Endothelial cell (in vitro differentiated cells): Measurements from ENCODE around the gene MACO1. TPM values are rescaled to one million over a fixed set of nuclear protein-coding genes. Genes with fewer than 3 reads are reported as not detected.

Source experiments
- DNase-seq: peaks from one replicate; pipeline ENCODE4 v3.0.0; 2021; ENCODE audit warnings: low spot score
- H3K27ac Mint-ChIP-seq: one replicate; pipeline ENCODE4 v1.8.0; 2021; ENCODE audit warnings: mixed read lengths, inconsistent platforms; ENCODE audit not compliant: unreplicated experiment
- H3K27me3 Mint-ChIP-seq: one replicate; pipeline ENCODE4 v1.8.0; 2021; ENCODE audit warnings: mild to moderate bottlenecking, moderate library complexity, mixed read lengths, inconsistent platforms; ENCODE audit not compliant: unreplicated experiment
- H3K36me3 Mint-ChIP-seq: one replicate; pipeline ENCODE4 v1.8.0; 2021; ENCODE audit warnings: mild to moderate bottlenecking, low read depth, mixed read lengths, inconsistent platforms; ENCODE audit not compliant: unreplicated experiment
- H3K4me1 Mint-ChIP-seq: one replicate; pipeline ENCODE4 v1.8.0; 2021; ENCODE audit warnings: mild to moderate bottlenecking, mixed read lengths, inconsistent platforms; ENCODE audit not compliant: unreplicated experiment
- H3K4me3 Mint-ChIP-seq: one replicate; pipeline ENCODE4 v1.8.0; 2021; ENCODE audit warnings: mild to moderate bottlenecking, mixed read lengths, inconsistent platforms; ENCODE audit not compliant: unreplicated experiment
- H3K9me3 Mint-ChIP-seq: one replicate; pipeline ENCODE4 v1.8.0; 2021; ENCODE audit warnings: mixed read lengths, inconsistent platforms; ENCODE audit not compliant: unreplicated experiment
- total RNA-seq: library from RNA; stranded (reverse); fragmentation: NEBNext Ultra II Directional; extraction: Animal tissue kit (Norgen Biotek cat#: 25700); gene quantifications from one replicate; pipeline ENCODE4 v1.2.1, GENCODE V29; 2021; ENCODE audit not compliant: unreplicated experiment
- TF ChIP-seq, protein P1 (sequence below): fragments of 200-600 bp; sonication (generic); IDR thresholded peaks from one replicate; pipeline ENCODE4 v1.5.0; 2021; ENCODE audit warnings: antibody characterized with exemption; ENCODE audit not compliant: unreplicated experiment

Gene MACO1
- total RNA-seq, 1 donor from 2014 or later: 35.9 TPM

DNA sequence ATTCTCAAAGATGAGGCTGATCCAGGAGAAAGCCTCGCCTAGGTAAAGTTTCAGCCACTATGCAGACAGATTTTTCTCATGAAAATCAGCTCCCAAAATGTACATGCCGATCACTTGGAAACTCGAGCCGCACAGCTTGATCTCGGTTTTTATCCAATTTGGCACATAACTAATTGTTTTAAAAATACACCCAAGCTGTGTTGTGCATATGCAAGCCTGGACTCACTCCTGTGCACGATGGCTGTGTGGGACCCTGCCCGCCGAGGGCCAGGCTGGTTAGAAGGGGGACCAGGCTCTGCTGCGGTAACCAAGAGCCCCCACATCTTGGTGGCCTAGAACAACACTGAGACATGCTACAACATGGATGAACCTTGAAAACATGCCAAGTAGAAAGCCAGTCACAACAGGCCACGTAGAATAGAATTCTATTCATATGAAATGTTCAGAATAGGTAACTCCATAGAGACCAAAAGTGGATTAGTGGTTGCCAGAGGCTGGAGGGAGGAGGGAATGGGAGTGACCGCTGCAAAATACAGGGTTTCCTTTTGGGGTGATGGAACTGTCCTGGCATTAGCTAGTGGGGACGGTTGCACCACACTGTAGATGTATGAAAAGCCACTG lies 96.6 kb downstream of the MACO1 start:
- peaks cover 4% of the 10 kb centered on the region for H3K36me3 Mint-ChIP-seq
- H3K9me3 Mint-ChIP-seq: no peaks in the 10 kb centered on the region
- TF ChIP-seq, protein P1, sequence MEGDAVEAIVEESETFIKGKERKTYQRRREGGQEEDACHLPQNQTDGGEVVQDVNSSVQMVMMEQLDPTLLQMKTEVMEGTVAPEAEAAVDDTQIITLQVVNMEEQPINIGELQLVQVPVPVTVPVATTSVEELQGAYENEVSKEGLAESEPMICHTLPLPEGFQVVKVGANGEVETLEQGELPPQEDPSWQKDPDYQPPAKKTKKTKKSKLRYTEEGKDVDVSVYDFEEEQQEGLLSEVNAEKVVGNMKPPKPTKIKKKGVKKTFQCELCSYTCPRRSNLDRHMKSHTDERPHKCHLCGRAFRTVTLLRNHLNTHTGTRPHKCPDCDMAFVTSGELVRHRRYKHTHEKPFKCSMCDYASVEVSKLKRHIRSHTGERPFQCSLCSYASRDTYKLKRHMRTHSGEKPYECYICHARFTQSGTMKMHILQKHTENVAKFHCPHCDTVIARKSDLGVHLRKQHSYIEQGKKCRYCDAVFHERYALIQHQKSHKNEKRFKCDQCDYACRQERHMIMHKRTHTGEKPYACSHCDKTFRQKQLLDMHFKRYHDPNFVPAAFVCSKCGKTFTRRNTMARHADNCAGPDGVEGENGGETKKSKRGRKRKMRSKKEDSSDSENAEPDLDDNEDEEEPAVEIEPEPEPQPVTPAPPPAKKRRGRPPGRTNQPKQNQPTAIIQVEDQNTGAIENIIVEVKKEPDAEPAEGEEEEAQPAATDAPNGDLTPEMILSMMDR: no peak
- H3K27me3 Mint-ChIP-seq: peaks cover 8% of the 10 kb centered on the region
- no peak for DNase-seq
- peaks cover 5% of the 10 kb centered on the region for H3K4me1 Mint-ChIP-seq
- no peak overlapping the region for H3K27ac Mint-ChIP-seq
- H3K4me3 Mint-ChIP-seq: no peak overlapping the region

DNA sequence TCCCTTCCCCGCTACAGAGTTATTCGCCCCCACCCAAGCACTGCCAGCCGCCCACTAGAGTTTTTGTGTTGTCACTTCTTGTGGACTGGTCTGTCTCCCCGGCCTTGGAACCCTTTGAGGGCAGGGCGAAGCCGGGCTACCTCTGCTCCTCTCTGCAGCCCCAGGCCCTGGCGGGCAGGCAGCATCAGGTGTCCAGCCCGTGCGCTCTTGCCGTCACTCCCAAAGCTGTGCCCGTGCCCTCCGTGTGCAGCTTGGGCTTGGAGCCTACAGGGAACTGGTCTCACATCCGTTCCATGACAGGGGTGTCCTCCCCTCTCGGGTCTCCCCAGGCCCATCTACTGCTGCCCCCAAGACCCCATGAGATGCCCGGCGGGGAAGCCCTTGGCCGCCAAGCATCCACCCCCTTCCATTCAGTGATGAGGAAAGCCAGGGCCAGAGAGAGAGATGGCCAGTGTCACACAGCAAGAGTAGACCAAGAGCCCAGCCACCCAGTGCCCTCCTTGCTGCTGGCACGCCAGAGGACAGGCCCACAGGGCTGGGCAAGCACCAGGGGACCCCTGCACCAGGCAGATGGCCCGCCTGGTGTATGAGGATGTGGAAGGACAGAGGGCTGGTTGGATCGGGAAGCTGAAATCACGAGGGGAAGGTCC lies 97.4 kb downstream of the MACO1 start:
- peaks cover 11% of the 10 kb centered on the region for H3K4me1 Mint-ChIP-seq
- TF ChIP-seq, protein P1: no peak
- DNase-seq: no peak
- H3K9me3 Mint-ChIP-seq: no peaks in the 10 kb centered on the region
- no peak overlapping the region for H3K4me3 Mint-ChIP-seq
- H3K27ac Mint-ChIP-seq: no peak overlapping the region
- peaks cover 4% of the 10 kb centered on the region for H3K36me3 Mint-ChIP-seq
- H3K27me3 Mint-ChIP-seq: peaks cover 8% of the 10 kb centered on the region

DNA sequence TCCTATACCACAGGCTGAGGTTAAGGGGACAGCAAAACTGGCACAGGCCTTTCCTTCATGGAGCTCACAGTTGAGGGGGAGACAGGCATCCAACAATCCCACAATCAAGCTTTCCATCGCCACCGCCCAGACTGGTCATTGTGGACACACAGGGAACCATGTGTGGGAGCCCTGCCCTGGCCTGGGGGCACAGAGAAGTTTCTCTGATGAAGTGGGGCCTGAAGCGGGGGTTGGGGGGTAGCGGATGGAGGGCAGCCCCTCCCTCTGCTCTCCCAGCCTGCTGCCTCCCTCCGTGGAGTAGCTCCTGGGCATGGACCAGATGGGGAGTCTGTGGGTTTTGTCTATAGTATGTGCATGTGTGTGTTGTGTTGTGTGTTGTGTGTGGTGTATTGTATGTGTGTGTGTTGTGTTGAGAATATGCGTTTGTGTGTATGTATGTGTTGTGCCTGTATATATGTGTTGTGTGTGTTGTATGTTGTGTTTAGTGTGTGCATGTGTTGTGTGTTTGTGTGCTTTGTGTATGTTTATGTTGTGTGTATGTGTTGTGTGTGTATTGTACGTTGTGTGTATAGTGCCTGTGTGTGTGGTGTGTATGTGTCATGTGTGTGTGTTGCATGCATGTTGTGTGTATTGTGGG lies 98.3 kb downstream of the MACO1 start:
- Mint-ChIP-seq H3K27ac (no peak overlapping the region), H3K4me3 (no peak overlapping the region), H3K4me1 (peaks cover 11% of the 10 kb centered on the region), H3K27me3 (peaks cover 8% of the 10 kb centered on the region), H3K9me3 (no peaks in the 10 kb centered on the region), H3K36me3 (peaks cover 4% of the 10 kb centered on the region)
- TF ChIP-seq, protein P1: no peak
- DNase-seq: no peak

DNA sequence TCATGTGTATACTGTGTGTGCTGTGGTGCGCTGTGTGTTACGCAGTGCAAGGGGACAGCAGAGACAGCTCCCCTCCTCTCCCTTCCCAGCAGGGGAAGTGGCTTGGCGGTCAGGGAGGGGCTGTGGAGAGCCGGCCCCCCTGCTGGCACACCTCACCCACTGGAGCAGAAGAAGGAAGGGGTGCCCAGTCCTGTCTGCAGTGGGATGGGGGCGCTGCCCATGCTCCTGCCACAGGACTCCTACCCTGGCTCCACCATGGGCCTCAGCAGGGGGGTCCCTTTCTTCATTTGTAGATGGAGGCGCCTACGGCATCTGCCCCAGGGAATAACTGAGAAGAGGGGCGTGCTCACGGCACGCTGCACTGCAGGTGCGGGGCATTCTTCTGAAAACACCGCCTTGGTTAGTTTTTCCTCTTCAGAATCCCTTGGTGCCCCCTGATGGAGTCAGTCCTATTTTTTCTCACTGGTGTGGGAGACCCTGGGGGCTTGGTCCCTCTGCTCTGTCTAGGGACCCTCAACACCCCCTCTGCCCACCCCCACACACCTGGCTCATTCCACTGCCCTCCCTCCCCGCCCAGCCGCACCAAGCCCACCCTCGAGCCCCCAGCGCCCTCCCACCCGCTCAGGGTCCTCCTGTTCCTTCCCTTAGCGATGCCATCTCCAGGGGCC lies 99.0 kb downstream of the MACO1 start:
- Mint-ChIP-seq H3K27ac (no peak overlapping the region), H3K9me3 (no peaks in the 10 kb centered on the region), H3K36me3 (peaks cover 4% of the 10 kb centered on the region), H3K27me3 (peaks cover 6% of the 10 kb centered on the region), H3K4me1 (peaks cover 11% of the 10 kb centered on the region), H3K4me3 (no peak overlapping the region)
- DNase-seq: no peak
- TF ChIP-seq, protein P1: no peak
